Measurements from ENCODE around the gene CLRN3.

CLRN3 gene

GRCh38 chr10:127899766-127900387 is 7.1 kb upstream of the CLRN3 start:
- no peak for DNase-seq (ENCODE audit: low spot score)

GRCh38 chr10:127897177-127897576 is 4.4 kb upstream of the CLRN3 start:
- DNase-seq (ENCODE audit: low spot score), result no peak

GRCh38 chr10:127896590-127896989 is 3.8 kb upstream of the CLRN3 start:
- DNase-seq (ENCODE audit: low spot score), result no peak

- no peak for DNase-seq (ENCODE audit: low spot score)
Observed at GRCh38 chr10:127894146-127894545, 1.4 kb upstream of the CLRN3 start.

- DNase-seq (ENCODE audit: low spot score), result no peak
Observed at GRCh38 chr10:127890832-127891334, 1.9 kb downstream of the CLRN3 start.

- no peak for DNase-seq (ENCODE audit: low spot score)
Observed at GRCh38 chr10:127890216-127890615, 2.5 kb downstream of the CLRN3 start.

DNA sequence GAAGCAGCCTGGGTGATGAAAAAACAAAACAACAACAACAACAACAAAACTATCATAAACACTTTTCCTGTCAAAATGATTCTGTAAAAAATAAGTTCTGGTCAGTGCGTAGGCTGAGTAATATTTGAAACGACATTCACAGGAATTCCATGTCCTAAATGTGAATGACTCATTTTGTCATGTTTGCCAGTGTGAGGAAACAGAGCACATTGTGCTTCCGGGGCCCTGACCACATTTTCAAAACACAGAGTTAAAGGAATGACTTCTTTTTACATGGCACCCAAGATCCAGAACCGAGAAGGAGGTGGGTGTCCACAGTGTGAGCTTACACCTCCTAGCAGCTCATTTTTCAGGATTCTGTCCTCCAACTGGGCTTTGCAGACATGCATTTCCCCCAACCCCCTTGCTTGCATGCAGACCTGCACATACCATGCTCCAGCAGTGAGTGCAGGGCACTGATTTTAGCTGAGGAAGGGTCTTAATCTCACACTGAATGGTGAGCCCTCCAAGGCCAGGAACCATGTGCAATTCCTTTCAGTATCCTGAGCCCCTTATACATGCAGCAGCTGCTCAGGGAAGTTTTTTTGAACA is 3.0 kb downstream of the CLRN3 start:
- DNase-seq (ENCODE audit: low spot score), result no peak

DNA sequence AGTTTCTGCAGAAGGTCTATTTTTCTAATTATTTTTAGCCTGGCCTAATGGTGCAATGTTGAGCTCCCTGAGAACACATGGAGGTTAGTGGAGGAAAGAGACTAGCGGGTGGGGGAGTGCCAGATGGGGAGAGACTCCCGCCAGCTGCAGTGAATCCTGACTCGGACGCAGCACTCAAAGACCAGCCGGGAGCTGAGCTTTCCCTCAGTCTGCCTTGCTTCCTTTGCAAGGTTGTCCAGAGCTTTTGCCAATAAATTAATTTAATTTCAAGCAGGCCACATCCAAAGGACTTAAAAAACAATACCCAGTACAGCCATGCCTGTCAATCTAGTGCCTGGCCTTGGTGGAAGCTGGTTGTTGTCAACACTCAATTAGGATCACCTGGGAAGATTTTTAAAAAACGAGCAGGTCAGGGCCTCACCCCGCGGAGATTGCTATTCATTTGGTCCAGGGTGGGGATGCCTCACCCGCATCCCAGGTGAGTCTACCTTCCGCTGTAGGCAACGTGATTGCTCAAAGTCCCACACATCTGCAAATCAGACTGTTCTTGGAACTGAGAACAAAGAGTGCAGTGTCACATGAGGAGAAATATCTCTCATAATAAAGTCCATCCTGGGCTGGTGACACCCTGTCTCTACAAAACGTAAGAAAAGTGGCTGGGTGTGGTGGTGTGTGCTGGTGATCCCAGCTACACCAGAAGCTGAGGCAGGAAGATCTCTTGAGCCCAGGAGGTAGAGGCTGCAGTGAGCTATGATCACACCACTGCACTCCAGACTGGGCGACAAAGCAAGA is 4.0 kb downstream of the CLRN3 start:
- DNase-seq (ENCODE audit: low spot score), result no peak

- DNase-seq (ENCODE audit: low spot score), result no peak
Observed at GRCh38 chr10:127887541-127888415, 5.0 kb downstream of the CLRN3 start.

GRCh38 chr10:127886371-127887051 is 6.2 kb downstream of the CLRN3 start:
- no peak for DNase-seq (ENCODE audit: low spot score)

DNA sequence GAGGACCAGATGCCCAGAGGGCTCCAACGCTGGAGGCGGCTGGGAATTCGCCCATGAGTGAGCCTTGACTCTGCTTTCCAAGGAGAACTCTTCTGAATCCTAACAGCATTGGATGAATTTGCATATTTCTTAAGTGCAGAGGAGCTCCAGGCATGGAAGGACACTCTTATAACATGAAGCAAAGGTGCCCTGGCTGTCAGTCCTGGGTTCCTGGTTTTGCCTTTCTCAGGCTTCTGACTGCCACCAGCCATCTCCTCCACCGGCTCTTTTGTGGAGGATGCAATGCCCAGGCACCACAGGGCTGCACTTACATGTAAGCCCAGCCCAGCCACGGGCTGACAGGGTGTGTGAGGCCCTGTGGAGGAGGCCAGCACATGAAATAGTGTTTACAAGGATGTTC is 8.2 kb downstream of the CLRN3 start:
- DNase-seq (ENCODE audit: low spot score), result no peak

DNA sequence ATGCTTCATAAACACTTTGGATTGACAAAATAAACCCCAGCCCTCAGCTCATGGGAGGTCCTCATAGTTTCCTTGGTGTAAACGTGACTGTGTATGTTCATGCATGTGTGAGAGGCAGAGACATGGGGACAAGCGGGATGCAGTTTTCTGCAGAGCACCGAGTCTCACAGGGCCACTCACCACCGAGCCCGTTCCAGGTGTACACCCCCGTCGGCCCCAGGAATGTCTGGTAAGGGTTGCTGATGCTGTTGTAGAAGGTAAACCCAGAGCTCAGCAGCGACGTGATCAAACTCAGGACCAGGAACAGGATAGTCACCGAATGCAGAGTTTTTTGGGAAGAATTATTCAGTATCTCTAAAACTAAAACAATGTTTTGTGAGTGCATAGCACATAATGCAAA is 9.2 kb downstream of the CLRN3 start:
- no peak for DNase-seq (ENCODE audit: low spot score)

DNA sequence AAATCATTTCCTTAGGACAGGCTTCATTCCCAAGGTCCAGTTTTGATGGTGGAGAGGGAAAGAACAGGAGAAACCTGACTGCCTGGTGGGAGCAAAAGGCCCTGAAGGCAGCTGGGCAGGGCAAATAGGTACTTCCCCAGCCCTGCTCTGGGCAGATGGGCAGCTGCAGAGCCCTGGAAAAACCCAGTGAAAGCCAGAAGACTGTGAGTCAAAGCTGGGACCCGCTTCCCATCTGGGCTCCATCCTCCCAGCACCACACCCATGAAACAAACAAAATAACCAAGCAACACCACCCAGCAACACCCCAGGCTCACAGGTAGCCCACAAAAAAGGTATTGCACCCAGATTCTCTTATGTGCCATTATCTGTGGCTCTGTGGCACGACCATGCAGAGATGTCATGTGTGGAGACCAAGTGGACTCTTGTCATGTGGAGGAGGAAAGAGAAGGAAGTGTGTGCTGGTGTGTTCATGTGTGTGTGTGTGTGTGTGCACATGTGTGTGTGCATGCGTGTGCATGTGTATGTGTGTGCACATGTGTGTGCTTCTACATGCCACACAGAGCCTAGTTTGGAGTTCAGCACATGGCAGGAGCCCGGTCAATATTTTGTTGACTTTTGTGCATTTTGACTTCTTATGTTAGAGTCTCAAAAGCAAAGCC is 9.8 kb downstream of the CLRN3 start:
- no peak for DNase-seq (ENCODE audit: low spot score)

- DNase-seq (ENCODE audit: low spot score), result no peak
Observed at GRCh38 chr10:127882391-127882790, 10.3 kb downstream of the CLRN3 start.

DNA sequence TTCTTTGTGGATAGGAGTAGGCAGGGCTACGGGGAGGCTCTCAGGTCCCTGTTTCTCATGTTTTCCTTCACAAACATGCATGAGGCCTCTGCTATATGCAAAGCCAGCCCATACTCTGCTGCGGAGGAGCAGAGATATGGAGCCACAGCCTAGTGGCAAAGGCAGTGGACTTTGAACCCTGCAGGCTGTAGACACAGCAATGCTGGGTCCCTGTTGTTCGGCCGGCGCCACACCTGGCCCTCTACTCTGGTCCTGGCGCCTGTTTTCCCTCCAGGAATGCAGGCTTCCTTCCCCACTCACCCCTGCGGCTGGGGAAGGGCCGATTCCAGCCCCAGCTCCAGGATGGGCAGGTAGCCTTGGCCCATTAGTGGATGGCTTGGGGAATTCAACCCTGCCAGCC is 11.5 kb downstream of the CLRN3 start:
- DNase-seq (ENCODE audit: low spot score), result no peak

- no peak for DNase-seq (ENCODE audit: low spot score)
Observed at GRCh38 chr10:127880557-127880956, 12.2 kb downstream of the CLRN3 start.

GRCh38 chr10:127878475-127879055 is 14.2 kb downstream of the CLRN3 start:
- DNase-seq (ENCODE audit: low spot score), result no peak

GRCh38 chr10:127877699-127878098 is 15.0 kb downstream of the CLRN3 start:
- no peak for DNase-seq (ENCODE audit: low spot score)

DNA sequence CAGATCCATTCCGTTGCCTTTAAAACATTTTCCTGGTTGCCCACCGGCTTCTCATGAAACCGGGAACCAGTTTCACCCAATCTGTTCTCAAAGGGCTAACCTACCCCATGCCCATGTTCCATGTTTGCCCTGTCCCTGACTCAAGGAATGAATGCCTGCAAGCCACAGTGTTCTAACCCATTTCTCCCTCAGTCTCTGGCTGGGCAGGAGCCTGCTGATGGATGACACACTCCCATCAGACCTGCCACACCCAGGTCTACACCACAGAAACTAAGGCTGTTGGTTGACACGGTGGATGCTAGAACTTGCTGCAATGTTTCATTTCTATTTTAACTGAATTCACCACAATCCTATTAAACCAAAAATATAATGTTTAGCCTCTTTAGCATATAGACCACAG is 15.6 kb downstream of the CLRN3 start:
- DNase-seq (ENCODE audit: low spot score), result no peak

DNA sequence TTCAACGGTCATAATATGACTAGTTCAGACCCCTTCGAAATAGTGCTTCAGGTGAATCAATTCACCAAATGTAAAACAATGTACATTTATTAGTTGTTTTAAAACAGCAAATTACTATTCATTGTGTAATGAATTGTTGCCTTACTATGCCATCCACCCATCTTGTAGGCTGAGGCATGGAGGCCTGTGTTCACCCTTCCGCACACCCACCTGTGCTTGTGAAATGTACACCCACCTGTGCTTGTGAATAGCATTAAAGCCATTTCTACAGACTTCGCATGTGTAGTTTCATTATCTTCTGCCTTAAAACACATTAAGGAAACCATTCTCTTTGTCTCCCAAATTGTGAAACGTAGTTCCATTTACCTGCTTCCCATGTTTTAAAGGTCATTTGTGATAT is 16.8 kb downstream of the CLRN3 start:
- no peak for DNase-seq (ENCODE audit: low spot score)

- no peak for DNase-seq (ENCODE audit: low spot score)
Observed at GRCh38 chr10:127875449-127875765, 17.3 kb downstream of the CLRN3 start.
